ENCODE measurements around the gene COL24A1.

DNA sequence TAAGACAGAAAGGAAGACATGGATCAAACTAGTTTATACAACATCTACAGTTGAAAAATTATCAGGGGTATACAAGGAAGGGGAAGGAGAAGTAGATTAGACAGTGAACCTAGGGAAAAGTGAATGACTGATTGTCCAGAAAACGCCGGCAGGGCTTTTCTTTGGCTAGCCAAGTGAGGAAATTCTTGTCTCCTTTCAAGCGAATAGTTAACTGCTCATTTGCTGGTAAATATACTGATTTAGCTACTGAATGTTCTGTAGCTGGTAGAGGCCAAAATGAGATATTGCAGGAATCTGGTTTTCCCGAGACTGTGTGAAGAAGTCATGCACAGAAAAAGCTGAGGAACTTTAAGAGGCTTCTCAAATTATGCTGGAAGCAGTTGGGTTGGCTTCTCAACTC lies 319.8 kb downstream of the COL24A1 start:
- TF ChIP-seq, protein P1, sequence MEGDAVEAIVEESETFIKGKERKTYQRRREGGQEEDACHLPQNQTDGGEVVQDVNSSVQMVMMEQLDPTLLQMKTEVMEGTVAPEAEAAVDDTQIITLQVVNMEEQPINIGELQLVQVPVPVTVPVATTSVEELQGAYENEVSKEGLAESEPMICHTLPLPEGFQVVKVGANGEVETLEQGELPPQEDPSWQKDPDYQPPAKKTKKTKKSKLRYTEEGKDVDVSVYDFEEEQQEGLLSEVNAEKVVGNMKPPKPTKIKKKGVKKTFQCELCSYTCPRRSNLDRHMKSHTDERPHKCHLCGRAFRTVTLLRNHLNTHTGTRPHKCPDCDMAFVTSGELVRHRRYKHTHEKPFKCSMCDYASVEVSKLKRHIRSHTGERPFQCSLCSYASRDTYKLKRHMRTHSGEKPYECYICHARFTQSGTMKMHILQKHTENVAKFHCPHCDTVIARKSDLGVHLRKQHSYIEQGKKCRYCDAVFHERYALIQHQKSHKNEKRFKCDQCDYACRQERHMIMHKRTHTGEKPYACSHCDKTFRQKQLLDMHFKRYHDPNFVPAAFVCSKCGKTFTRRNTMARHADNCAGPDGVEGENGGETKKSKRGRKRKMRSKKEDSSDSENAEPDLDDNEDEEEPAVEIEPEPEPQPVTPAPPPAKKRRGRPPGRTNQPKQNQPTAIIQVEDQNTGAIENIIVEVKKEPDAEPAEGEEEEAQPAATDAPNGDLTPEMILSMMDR (IDR thresholded peaks at IDR 0.05; ENCODE audit: low read depth, low read length, poor library complexity, severe bottlenecking) = no peak
- no peak for TF ChIP-seq EZH2phosphoT487 (IDR thresholded peaks at IDR 0.05; ENCODE audit: borderline replicate concordance, low read length)

All from DOHH2 (cell line).